Choroid plexus epithelial cell (primary cell): Measurements from ENCODE around the gene MCF2L2.

Experiments used
- DNase-seq: peaks from one replicate; pipeline ENCODE4 v3.0.0-alpha.2; 2010; ENCODE audit warnings: low read depth
- H3K4me3 ChIP-seq: 2 replicates; pipeline ENCODE4 v1.5.1; 2011; ENCODE audit warnings: low read depth, mild to moderate bottlenecking, control low read depth, low read length, moderate library complexity
- TF ChIP-seq, protein P1 (sequence below): conservative IDR thresholded peaks from 2 replicates; pipeline ENCODE4 v1.5.1; 2011; ENCODE audit warnings: low read depth, mild to moderate bottlenecking, control low read depth, inconsistent platforms, low read length, moderate library complexity

MCF2L2 gene

DNA sequence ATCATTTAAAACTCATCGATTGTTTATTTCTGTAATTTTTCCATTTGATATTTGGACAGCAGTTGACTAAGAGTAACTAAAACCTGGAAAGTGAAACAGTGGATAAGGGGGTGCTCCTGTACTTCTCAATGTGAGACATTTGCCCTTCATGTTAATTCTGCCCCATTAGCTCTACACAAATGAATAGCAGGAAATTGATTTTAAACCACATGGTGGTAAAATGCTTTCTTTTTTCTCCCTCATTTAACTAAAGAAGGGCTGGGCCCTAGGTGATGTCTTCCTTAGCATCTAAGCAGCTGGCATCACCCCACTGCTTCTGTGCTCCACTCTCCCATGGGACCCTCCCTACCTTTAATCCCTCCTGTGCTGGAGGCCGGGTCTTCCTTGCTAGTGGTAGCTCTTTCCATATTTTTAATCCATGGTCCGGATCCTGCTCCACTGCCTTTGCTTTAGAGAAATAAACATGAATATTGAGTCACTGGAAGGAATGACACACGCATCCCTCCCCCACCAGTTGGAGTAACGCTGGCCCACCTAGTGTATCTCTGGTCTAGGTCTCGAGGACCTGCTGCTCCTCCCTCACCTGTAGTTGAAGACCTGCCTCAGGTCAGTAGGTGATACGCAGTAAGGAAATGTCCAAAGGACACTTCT, 235.6 kb downstream of the MCF2L2 start:
- no peak for DNase-seq
- TF ChIP-seq, protein P1, sequence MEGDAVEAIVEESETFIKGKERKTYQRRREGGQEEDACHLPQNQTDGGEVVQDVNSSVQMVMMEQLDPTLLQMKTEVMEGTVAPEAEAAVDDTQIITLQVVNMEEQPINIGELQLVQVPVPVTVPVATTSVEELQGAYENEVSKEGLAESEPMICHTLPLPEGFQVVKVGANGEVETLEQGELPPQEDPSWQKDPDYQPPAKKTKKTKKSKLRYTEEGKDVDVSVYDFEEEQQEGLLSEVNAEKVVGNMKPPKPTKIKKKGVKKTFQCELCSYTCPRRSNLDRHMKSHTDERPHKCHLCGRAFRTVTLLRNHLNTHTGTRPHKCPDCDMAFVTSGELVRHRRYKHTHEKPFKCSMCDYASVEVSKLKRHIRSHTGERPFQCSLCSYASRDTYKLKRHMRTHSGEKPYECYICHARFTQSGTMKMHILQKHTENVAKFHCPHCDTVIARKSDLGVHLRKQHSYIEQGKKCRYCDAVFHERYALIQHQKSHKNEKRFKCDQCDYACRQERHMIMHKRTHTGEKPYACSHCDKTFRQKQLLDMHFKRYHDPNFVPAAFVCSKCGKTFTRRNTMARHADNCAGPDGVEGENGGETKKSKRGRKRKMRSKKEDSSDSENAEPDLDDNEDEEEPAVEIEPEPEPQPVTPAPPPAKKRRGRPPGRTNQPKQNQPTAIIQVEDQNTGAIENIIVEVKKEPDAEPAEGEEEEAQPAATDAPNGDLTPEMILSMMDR: no peak
- H3K4me3 ChIP-seq: no peak overlapping the region

DNA sequence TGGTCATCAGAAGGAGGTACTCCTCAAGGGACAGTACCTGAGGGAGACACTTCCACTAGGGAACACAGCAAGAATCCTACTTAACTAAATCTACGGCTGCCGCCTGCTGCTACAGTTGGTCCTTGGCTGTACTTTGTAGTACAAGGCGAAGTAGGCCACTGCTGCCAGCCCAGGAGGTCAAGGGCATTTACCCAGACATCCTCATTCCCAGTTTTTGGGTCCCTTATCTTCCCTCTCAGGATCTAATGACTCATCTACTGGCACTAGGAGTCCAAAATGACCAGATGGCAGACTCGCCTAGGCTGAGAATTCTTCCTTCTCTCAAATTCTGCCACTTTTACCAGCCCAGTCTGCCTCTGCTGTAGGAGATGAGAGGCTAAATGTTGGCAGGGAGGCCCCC, 238.8 kb downstream of the MCF2L2 start:
- TF ChIP-seq, protein P1: no peak

DNA sequence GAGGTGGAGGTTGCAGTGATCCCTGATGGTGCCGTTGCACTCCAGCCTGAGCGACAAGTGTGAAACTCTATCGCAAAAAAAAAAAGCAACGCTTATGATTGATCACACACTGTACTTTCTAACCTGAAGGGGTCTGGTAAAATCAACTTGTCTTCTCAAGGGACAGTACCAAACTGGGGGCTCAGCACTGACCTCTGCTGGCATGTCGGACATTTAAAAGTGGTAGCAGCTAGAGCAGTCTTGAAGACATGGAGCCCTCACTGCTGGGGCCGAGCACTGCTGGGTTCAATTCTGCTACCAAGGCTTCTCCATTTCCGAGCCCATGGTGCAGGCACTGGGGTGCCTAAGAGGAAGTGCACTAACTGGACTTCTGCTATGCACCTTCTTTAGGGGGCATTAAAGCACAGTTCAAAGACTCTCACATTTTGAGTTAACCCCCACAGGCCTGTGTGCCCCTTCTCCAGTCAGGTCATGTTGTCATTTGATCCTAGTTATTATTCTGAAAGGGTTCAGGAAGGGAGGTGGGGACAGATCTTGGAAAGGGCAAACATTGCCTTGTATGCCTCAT, 239.4 kb downstream of the MCF2L2 start:
- peak; percentile 56 for DNase-seq
- TF ChIP-seq, protein P1: peak; percentile 59

More for the DNA sequence above, 238.8 kb downstream of the MCF2L2 start:
- no peak for DNase-seq
- H3K4me3 ChIP-seq: no peak overlapping the region

DNA sequence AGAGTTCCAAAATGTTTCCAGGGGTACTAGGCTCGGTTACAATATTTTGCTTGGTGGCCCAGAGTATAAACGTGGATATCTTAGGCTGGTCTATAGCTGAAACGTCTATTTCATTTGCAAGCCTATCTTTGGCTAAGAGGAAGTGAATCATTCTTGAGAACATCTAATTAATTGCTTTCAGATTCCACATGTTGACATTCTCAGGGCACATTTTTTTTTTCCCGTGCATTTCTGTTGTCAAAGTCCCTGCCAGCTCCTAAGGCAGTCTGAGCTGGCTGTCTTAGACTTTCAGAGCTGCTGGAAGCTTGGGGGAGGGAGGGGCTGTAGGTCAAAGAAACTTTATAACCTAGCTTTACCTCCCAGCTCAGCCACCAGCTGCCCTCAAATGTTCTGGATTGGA, 242.7 kb downstream of the MCF2L2 start:
- no peak overlapping the region for H3K4me3 ChIP-seq
- TF ChIP-seq, protein P1: no peak
- peak; percentile 63 for DNase-seq

More for the DNA sequence above, 239.4 kb downstream of the MCF2L2 start:
- H3K4me3 ChIP-seq: no peak overlapping the region

DNA sequence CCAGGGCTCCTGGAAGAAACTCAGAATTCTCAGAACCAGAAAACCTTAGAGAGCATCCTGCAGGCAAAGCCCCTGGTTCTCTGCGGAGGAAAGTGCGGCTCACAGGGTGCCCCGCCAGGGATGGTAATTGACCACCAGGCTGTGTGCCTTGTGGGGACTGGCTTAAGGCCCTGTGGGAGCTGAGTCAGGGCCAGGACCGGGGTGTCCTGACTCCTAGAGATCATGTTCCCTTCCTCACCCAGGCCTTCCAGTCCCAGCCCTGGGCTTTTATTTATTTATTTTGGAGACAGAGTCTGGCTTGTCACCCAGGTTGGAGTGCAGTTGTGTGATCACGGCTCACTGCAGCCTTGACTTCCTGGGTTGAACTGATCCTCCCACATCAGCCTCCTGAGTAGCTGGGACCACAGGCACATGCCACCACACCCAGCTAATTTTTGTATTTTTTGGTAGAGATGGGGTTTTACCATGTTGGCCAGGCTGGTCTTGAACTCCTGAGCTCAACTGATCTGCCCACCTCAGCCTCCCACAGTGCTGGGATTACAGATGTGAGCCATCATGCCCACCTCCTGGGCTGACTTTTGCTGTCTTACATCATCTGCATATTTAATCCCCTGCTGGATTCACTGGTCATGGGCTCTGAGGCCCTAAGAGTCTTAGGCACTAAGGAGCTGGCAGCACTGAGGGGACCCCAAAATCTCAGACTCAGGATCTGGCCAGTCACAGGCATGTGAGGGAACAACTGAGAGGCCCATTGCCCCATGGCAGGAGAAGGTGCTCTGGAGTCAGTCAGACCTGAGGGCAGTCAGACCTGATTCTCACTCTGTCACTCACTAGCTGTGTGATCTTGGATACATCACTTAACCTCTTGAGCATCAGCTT, 245.4 kb downstream of the MCF2L2 start:
- DNase-seq: no peak
- TF ChIP-seq, protein P1: no peak
- H3K4me3 ChIP-seq: no peak overlapping the region

DNA sequence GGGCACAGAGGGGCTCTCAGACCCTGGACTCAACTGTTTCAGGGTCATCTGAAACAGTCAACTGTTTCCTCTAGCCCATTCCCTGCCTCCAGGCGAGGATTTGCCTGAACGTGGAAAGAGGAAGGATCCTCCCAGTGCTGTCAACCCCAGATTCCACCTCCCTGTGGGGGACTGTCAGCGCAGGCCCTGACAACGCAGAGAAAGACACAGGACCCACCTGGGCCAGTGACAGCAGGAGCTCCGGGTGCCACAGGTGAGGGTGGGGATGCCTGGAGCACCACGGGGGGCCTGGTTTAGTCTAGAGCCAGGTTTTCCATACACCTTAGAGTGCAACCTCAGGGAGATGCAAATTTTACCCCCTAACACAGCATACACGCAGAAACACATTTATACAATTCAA, 246.3 kb downstream of the MCF2L2 start:
- TF ChIP-seq, protein P1: no peak
- no peak for DNase-seq
- no peak overlapping the region for H3K4me3 ChIP-seq
